MV-4-11 (cell line): ENCODE results near the gene LHFPL3.
"Not testable (repeated sequence)": the region's sequence is repeated elsewhere in the genome, so short reads cannot be mapped to it uniquely, and the experiment has no call there.

Source experiments
- DNase-seq: peaks from one replicate; lab custom pipeline; 2025; lab: John Stamatoyannopoulos, UW

Gene LHFPL3

GRCh38 chr7:104933521-104933988 lies 605.2 kb downstream of the LHFPL3 start:
- peak; percentile 74 for DNase-seq

GRCh38 chr7:104934665-104935064 lies 606.3 kb downstream of the LHFPL3 start:
- no peak for DNase-seq

- DNase-seq: no peak
These were observed 606.9 kb downstream of the LHFPL3 start for GRCh38 chr7:104935276-104935675.

- no peak for DNase-seq
These were observed 608.1 kb downstream of the LHFPL3 start for GRCh38 chr7:104936546-104936945.

- not testable (repeated sequence) for DNase-seq
These were observed 609.1 kb downstream of the LHFPL3 start for GRCh38 chr7:104937489-104937888.

- DNase-seq: no peak
These were observed 610.5 kb downstream of the LHFPL3 start for GRCh38 chr7:104938741-104939390.

GRCh38 chr7:104940023-104940710 lies 611.8 kb downstream of the LHFPL3 start:
- DNase-seq: no peak

GRCh38 chr7:104943502-104944343 lies 615.3 kb downstream of the LHFPL3 start:
- DNase-seq: peak; percentile 68

GRCh38 chr7:104945599-104945956 lies 617.2 kb downstream of the LHFPL3 start:
- DNase-seq: no peak

- no peak for DNase-seq
These were observed 617.9 kb downstream of the LHFPL3 start for GRCh38 chr7:104946338-104946737.

- DNase-seq: no peak
These were observed 621.6 kb downstream of the LHFPL3 start for GRCh38 chr7:104950006-104950405.

- DNase-seq: no peak
These were observed 622.4 kb downstream of the LHFPL3 start for GRCh38 chr7:104950754-104951153.

- DNase-seq: peak; percentile 54
These were observed 623.1 kb downstream of the LHFPL3 start for GRCh38 chr7:104951546-104951945.

- no peak for DNase-seq
These were observed 626.9 kb downstream of the LHFPL3 start for GRCh38 chr7:104955276-104955675.
